ENCODE data around the gene PPP6R3.

The PPP6R3 gene

DNA sequence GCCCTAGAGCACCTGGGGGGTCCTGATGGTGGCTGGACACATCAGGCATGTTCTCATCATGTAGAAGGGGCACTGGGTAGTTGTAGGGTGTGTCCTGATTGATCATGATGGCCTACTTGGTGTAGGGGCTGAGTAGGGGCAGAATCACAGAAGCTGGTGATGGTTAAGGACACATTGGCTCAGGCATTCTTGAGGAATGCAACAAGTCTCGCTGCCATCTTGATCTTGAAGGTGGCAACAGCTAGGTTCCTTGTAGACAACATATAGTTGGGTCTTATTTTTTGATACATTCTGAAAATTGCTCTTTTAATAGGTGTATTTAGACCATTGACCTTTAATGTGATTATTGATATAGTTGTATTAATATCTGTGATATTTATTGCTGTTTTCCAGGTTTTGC, 28.1 kb downstream of the PPP6R3 start:
- no peak for DNase-seq (ENCODE audit: low read depth in 1 of 2, low spot score in 1 of 2)

DNA sequence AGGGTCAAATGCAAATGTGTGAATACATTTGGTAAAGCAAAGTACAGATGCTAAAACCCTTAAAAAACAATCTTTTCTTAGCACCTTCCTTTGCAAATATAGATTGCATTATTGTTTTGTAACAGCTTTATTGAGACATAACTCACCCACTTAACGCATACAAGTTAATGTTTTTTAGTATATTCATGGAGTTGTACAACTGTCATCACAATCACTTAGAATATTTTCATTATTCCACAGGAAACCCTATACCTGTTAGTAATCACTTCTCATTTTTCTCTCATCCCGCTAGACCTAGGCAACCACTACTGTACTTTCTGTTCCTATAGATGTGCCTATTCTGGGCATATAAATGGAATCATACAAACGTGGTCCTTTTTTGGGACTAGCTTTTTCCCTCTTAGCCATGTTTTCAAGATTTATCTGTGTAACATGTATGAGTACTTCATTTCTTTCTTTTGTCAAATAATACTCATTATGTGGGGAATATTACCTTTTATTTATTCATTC, 34.7 kb downstream of the PPP6R3 start:
- no peak for DNase-seq (ENCODE audit: low read depth in 1 of 2, low spot score in 1 of 2)

DNA sequence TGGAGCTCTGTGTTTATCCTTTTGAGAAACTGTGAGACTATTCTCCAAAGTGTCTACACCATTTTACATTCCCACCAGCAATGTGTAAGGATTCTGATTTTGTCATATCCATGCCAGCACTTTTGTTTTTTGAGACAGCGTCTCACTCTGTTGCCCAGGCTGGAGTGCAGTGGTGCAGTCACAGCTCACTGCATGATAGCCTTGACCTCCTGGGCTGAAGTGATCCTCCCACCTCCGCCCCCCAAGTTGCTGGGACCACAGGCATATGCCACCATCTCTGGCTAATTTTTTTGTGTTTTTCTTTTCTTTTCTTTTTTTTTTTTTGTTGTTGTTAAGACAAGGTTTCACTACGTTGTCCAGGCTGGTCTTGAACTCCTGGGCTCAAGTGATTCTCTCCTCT, 35.3 kb downstream of the PPP6R3 start:
- DNase-seq (ENCODE audit: low read depth in 1 of 2, low spot score in 1 of 2), result no peak

DNA sequence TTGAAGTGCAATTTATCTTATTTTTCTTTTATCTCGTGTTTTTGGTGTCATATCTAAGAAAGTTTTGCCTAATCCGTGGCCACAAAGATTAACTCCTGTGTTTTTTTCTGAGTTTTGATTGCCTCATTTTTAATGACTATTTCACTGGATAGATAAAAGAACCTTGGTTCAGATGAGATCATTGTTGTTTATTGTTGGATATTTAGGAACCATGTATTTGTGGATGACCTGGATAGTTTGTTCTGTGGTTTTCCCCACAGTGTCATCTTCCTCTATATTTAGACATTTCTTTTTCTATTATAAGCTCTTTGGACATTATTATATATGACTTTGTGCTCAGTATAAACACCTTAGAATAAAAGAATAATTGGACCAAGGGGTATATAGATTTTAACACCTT, 37.2 kb downstream of the PPP6R3 start:
- no peak for DNase-seq (ENCODE audit: low read depth in 1 of 2, low spot score in 1 of 2)

DNA sequence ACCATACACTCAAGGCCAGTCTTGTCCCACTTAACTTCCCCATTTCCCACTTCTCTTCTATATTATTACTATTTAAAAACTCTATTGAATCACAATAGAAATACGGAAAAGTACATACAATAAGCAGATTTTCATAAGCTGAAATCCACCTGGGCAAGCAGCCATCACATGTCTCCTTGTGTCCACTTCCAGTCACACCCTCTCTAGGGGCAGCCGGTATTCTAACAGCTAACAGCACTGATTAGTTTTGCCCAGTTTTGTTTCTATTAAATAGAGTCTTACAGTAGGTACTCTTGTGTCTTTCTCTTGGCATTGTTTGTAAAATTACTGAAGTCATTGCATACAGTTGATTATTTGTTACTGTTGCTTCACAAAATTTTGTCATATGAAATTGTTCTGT, 37.8 kb downstream of the PPP6R3 start:
- no peak for DNase-seq (ENCODE audit: low read depth in 1 of 2, low spot score in 1 of 2)

DNA sequence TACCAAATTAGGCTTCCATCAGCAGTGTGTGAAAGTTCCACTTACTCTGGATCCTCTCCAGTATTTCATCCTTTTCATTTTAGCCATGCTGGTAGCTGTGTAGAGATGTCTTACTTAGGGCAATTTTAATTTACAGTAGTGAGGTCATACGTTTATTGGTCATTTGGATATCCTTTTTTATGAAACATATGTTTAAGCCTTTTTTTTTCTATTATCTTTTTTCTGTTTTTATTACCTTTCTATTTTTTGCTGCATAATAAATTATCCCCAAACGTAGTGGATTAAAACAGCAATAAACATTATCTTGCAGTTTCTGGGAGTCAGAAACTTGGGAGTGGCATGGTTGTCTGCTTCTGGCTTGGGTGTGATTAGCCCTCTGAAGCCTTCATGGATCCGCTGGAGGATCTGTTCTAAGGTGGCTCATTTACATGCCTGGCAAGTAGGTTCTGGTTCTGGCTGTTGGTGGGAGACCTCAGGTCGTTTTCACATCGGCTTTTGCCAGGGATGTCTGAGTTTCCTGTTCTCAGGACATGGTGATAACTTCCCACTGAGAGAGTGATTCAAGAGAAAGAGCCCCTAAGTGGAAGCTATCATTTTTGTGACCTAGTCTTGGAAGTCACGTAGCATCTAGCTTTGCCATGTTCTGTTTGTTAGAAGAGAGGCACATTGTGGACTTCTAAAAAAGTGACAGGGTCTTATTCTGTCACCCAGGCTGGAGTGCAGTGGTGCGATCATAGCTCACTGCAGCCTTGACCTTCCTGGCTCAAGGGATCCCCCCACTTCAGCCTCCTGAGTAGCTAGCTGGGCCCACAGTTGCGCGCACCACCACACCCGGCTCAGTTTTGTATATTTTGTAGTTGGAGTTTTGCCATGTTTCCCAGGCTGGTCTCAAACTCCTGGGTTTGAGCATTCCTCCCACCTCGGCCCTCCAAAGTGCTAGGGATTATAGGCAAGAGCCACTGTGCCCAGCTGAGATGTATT, 38.6 kb downstream of the PPP6R3 start:
- no peak for DNase-seq (ENCODE audit: low read depth in 1 of 2, low spot score in 1 of 2)

DNA sequence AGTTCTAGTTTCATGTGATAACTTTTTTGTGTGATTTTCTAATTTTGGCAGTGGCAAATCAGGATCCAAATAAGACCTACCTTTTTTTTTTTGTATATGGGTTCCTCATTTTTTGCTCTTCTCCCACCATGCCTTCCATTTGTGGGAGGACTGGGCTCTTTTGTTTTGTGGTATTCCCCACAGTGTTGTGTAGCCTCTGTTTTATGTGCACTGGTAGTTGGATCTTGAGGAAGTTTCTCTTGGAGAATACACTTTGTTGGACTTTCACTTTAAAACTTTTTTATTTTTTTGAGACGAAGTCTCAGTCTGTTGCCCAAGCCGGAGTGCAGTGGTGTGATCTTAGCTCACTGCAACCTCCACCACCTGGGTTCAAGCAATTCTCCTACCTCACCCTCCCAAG, 39.7 kb downstream of the PPP6R3 start:
- no peak for DNase-seq (ENCODE audit: low read depth in 1 of 2, low spot score in 1 of 2)

- DNase-seq (ENCODE audit: low read depth in 1 of 2, low spot score in 1 of 2), result no peak
Observed at GRCh38 chr11:68501813-68502212, 41.3 kb downstream of the PPP6R3 start.

DNA sequence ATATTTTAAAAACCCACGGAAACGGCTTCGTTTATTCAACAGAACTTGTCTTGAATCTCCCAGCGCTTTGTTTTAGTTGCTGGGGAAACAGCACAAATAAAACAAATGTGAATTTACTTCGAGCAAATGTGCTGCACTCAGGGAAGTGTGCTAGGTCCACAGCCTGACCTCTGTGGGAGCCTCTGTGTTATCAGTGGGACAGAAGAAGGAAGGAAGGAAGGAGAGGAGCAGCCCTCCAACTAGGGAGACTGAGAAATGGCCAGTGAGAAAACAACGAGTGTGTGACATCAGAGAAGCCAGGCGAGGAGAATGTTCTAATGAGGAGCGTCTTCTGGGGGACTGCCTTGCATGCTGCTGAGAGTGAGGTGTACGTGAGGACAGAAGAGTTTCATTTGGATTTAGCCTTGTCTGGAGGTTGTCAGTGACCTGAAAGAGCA, 42.7 kb downstream of the PPP6R3 start:
- no peak for DNase-seq (ENCODE audit: low read depth in 1 of 2, low spot score in 1 of 2)

- DNase-seq (ENCODE audit: low read depth in 1 of 2, low spot score in 1 of 2), result no peak
Observed at GRCh38 chr11:68503792-68504191, 43.2 kb downstream of the PPP6R3 start.

- DNase-seq (ENCODE audit: low read depth in 1 of 2, low spot score in 1 of 2), result no peak
Observed at GRCh38 chr11:68504432-68505066, 44.0 kb downstream of the PPP6R3 start.

- no peak for DNase-seq (ENCODE audit: low read depth in 1 of 2, low spot score in 1 of 2)
Observed at GRCh38 chr11:68505596-68505995, 45.0 kb downstream of the PPP6R3 start.

- no peak for DNase-seq (ENCODE audit: low read depth in 1 of 2, low spot score in 1 of 2)
Observed at GRCh38 chr11:68506908-68507307, 46.4 kb downstream of the PPP6R3 start.

GRCh38 chr11:68508425-68508824, 47.9 kb downstream of the PPP6R3 start:
- DNase-seq (ENCODE audit: low read depth in 1 of 2, low spot score in 1 of 2), result no peak

- no peak for DNase-seq (ENCODE audit: low read depth in 1 of 2, low spot score in 1 of 2)
Observed at GRCh38 chr11:68509066-68509465, 48.5 kb downstream of the PPP6R3 start.

DNA sequence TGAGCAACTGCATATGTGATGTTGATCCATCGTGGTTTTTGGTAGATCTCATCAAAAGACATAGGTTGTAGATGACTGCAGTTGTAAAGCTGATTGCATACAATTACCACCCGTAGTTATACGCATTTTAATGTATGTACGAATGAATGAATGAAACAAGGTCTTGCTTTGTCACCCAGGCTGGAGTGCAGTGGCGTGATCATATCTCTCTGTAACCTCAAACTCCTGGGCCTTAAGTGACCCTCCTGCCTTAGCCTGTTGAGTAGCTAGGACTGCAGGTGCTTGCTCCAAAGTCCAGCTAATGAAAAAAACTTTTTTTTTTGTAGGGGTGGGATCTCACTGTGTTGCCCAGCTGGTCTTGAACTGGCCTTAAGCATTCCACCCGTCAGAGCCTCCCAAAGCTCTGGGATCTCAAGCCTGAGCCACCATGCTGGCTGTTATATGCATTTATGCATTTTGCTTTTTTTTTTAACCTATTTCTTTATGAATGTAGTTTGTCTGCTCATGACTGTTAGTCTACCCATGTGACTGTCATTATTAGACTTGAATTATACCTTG, 53.5 kb downstream of the PPP6R3 start:
- DNase-seq (ENCODE audit: low read depth in 1 of 2, low spot score in 1 of 2), result no peak

DNA sequence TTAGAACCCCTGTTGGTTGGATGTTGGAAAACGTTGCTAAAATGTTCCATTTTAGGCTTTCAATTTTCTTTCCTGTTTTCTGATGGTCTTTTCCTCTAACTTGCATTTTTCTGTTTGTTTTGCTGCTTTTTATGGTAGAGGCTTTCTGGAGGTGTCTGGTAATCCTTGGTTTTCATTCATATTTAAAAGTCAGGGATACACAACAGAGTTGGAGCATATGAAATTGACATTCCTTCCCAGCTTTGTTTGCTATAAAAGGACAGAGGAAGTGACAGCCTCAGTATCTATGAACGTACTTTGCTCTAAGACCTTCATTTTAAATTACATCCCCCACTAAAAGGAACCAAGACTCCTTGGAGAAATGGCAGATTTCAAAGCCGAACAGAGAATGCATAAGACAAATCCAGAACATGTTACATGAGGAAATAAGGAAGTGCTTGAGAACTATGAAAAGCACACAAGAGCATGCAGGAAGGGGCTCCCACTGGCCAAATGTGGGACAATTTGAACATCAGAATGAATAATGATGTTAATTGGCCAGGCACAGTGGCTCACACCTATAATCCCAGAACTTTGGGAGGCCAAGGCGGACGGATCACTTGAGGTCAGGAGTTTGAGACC, 56.7 kb downstream of the PPP6R3 start:
- no peak for DNase-seq (ENCODE audit: low read depth in 1 of 2, low spot score in 1 of 2)

- no peak for DNase-seq (ENCODE audit: low read depth in 1 of 2, low spot score in 1 of 2)
Observed at GRCh38 chr11:68518191-68518590, 57.6 kb downstream of the PPP6R3 start.

DNA sequence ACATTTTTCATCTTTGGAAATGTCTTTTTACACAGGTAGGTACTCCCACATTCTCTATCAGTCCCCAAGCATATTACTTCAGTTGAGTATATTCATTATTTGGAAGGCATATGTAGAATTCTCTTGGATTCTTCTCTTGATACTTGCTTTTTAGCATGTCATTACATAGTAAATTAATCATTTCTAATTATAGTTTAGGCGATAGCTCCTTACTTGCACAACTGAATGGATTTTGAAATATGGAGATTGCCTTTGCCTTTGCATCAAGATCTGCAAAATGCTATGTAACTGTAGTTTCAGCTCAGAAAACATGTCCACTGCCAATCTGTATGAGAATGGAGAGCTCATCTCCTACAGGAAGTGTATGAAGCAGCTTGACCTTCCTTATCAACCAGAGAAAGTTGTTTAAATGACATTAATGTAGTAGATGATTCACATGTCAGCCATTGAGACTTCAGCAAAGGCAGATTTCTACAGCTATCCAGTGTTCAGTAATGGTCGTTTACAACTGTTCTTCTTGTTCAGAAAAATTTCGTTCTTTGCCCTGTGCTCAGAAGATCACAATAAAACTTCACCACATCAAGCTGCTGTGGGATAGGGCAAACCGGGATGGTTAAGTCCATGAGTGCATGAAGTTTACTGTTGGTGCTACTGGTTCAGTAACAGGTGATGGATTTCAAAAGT, 61.6 kb downstream of the PPP6R3 start:
- no peak for DNase-seq (ENCODE audit: low read depth in 1 of 2, low spot score in 1 of 2)

GRCh38 chr11:68523033-68523432, 62.5 kb downstream of the PPP6R3 start:
- DNase-seq (ENCODE audit: low read depth in 1 of 2, low spot score in 1 of 2), result no peak

GRCh38 chr11:68523743-68524142, 63.2 kb downstream of the PPP6R3 start:
- no peak for DNase-seq (ENCODE audit: low read depth in 1 of 2, low spot score in 1 of 2)

All from activated CD4-positive, alpha-beta T cell treated with anti-CD3 and anti-CD28 coated beads, Interleukin-2, amount 50 U/mL, for 24 hours (primary cell).